Neutrophil (primary cell): ENCODE results near the gene PLD1.

Experiments
- H3K27ac ChIP-seq: fragments of 200-600 bp; sonication (generic); 2 replicates; pipeline ENCODE4 v1.5.1; 2016; ENCODE audit warnings: mild to moderate bottlenecking, moderate library complexity
- H3K27me3 ChIP-seq: fragments of 200-600 bp; sonication (generic); 2 replicates; pipeline ENCODE4 v1.6.0; 2016; ENCODE audit warnings: mild to moderate bottlenecking
- H3K36me3 ChIP-seq: fragments of 200-600 bp; sonication (generic); 2 replicates; pipeline ENCODE4 v1.5.1; 2017
- H3K4me1 ChIP-seq, 2 experiments: fragments of 200-600 bp in 1 of 2; sonication (generic) in 1 of 2; 1 replicate in 1 of 2; 2 replicates in 1 of 2; pipeline versions ENCODE4 v1.5.1 to v1.6.1; 2013 to 2016; ENCODE audit warnings: low read depth in 1 of 2, low read length in 1 of 2, mild to moderate bottlenecking in 1 of 2, moderate library complexity in 1 of 2; ENCODE audit not compliant: control insufficient read depth in 1 of 2, insufficient read depth in 1 of 2
- H3K4me3 ChIP-seq, 2 experiments: fragments of 200-600 bp in 1 of 2; sonication (generic) in 1 of 2; 1 replicate in 1 of 2; 2 replicates in 1 of 2; pipeline ENCODE4 v1.5.1; 2013 to 2016; ENCODE audit warnings: low read depth in 1 of 2, low read length in 1 of 2, mild to moderate bottlenecking in 1 of 2, moderate library complexity in 1 of 2
- H3K9me3 ChIP-seq: fragments of 200-600 bp; sonication (generic); 2 replicates; pipeline ENCODE4 v1.5.1; 2016
- TF ChIP-seq, protein P1 (sequence below): fragments of 200-600 bp; sonication (generic); IDR thresholded peaks from 2 replicates; pipeline ENCODE4 v1.5.1; 2016; ENCODE audit warnings: antibody characterized with exemption

The PLD1 gene

GRCh38 chr3:171569571-171570132 is 240.6 kb downstream of the PLD1 start:
- Histone ChIP-seq H3K4me3 (no peak overlapping the region), H3K27ac (no peak overlapping the region), H3K27me3 (no peaks in the 10 kb centered on the region), H3K9me3 (no peaks in the 10 kb centered on the region), H3K36me3 (no peaks in the 10 kb centered on the region), H3K4me1 (peaks cover 22% of the 10 kb centered on the region in 2 experiments)
- TF ChIP-seq, protein P1, sequence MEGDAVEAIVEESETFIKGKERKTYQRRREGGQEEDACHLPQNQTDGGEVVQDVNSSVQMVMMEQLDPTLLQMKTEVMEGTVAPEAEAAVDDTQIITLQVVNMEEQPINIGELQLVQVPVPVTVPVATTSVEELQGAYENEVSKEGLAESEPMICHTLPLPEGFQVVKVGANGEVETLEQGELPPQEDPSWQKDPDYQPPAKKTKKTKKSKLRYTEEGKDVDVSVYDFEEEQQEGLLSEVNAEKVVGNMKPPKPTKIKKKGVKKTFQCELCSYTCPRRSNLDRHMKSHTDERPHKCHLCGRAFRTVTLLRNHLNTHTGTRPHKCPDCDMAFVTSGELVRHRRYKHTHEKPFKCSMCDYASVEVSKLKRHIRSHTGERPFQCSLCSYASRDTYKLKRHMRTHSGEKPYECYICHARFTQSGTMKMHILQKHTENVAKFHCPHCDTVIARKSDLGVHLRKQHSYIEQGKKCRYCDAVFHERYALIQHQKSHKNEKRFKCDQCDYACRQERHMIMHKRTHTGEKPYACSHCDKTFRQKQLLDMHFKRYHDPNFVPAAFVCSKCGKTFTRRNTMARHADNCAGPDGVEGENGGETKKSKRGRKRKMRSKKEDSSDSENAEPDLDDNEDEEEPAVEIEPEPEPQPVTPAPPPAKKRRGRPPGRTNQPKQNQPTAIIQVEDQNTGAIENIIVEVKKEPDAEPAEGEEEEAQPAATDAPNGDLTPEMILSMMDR = no peak

DNA sequence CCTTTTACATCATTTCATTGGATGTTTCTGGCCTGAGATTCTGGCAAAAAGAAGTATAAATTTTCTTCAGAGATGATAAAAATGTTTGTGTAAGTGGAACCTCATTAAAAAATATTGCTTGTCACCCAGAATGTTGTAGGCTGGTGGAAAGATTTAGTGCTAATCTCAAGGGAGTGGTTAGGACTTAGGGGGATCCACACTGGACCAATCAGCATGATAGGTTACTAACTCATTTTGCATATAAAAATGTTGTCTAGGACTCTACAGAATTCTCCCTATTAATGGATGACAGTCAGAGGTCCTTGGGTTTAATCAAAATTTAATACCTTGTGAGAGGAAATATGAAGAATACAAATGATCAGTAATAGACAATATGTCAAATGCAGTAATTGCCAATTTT is 241.5 kb downstream of the PLD1 start:
- Histone ChIP-seq H3K4me3 (no peak overlapping the region), H3K27me3 (no peaks in the 10 kb centered on the region), H3K4me1 (peaks cover 26% of the 10 kb centered on the region in 2 experiments), H3K9me3 (no peaks in the 10 kb centered on the region), H3K27ac (no peak overlapping the region), H3K36me3 (no peaks in the 10 kb centered on the region)
- TF ChIP-seq, protein P1 = no peak

DNA sequence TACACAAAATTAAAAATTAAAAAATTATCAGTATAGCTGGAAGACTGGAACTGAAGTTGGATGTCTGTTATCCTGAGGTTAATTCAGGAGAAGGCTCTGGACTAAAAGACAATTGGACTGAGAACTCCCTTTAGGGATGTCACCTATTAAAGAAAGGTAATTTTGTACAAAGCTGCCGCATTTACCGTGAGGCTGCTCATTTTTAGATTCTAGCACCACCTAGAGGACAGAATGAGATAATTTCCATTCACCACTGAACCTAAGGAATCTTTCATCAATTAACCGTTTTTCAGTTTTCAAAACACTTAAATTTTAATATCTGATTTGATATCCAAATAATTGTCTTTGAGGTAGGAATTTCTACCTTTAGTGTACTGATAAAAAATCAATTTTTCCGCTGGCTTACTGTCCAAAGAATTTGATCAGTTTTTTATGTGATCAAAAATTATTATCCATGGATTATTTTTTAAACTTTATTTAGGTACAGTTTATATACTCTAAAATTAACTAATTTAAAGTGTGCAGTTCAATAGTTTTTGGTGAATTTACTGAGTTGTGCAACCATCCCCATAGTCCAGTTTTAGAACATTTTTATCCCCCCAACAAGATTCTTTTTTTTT is 243.4 kb downstream of the PLD1 start:
- no peak overlapping the region for H3K4me3 ChIP-seq
- TF ChIP-seq, protein P1 = peak; percentile 65
- peaks cover 26% of the 10 kb centered on the region in 2 experiments for H3K4me1 ChIP-seq

GRCh38 chr3:171565481-171566058 is 244.7 kb downstream of the PLD1 start:
- no peak overlapping the region for H3K4me3 ChIP-seq
- H3K27me3 ChIP-seq = no peaks in the 10 kb centered on the region
- H3K27ac ChIP-seq = peak overlapping the region; percentile 50
- H3K4me1 ChIP-seq = peaks cover 26% of the 10 kb centered on the region in 2 experiments
- no peaks in the 10 kb centered on the region for H3K9me3 ChIP-seq
- H3K36me3 ChIP-seq = no peaks in the 10 kb centered on the region
- TF ChIP-seq, protein P1 = no peak

More for the DNA sequence above, 243.4 kb downstream of the PLD1 start:
- Histone ChIP-seq H3K36me3 (no peaks in the 10 kb centered on the region), H3K9me3 (no peaks in the 10 kb centered on the region), H3K27me3 (no peaks in the 10 kb centered on the region), H3K27ac (no peak overlapping the region)

- Histone ChIP-seq H3K9me3 (no peaks in the 10 kb centered on the region), H3K27ac (peak overlapping the region; percentile 50), H3K27me3 (no peaks in the 10 kb centered on the region), H3K36me3 (no peaks in the 10 kb centered on the region), H3K4me3 (no peak overlapping the region), H3K4me1 (peaks cover 26% of the 10 kb centered on the region in 2 experiments)
- TF ChIP-seq, protein P1 = no peak
Observed at GRCh38 chr3:171564748-171565480, 245.4 kb downstream of the PLD1 start.
